IMR-90 (cell line): ENCODE data around the gene MAEA.
"Not testable (repeated sequence)": the region's sequence is repeated elsewhere in the genome, so short reads cannot be mapped to it uniquely, and the experiment has no call there.

Source experiments
- BHLHE40 ChIP-seq: fragments of 150-350 bp; IDR thresholded peaks from 2 replicates; pipeline ENCODE4 v1.6.1; 2016; ENCODE audit warnings: mild to moderate bottlenecking, low read depth, low read length
- CEBPB ChIP-seq: IDR thresholded peaks from 2 replicates; pipeline ENCODE4 v1.6.1; 2012; ENCODE audit warnings: low read depth, low read length, improper control_type of control experiment
- CHD1 ChIP-seq: IDR thresholded peaks from 2 replicates; pipeline ENCODE4 v1.6.1; 2012; ENCODE audit warnings: low read depth, low read length, improper control_type of control experiment
- CTCF ChIP-seq: conservative IDR thresholded peaks from 2 replicates; pipeline ENCODE4 v1.5.1; 2012; ENCODE audit warnings: mild to moderate bottlenecking, low read depth, low read length, improper control_type of control experiment
- ELK1 ChIP-seq: fragments of 150-350 bp; IDR thresholded peaks from 2 replicates; pipeline ENCODE4 v1.6.1; 2016; ENCODE audit warnings: low read depth, mild to moderate bottlenecking, low read length, moderate library complexity, borderline replicate concordance
- FOS ChIP-seq: fragments of 150-350 bp; IDR thresholded peaks from 2 replicates; pipeline ENCODE4 v1.6.1; 2016; ENCODE audit warnings: low read depth, low read length
- MAFK ChIP-seq: IDR thresholded peaks from 2 replicates; pipeline ENCODE4 v1.6.1; 2012; ENCODE audit warnings: low read depth, low read length, improper control_type of control experiment
- MAZ ChIP-seq: IDR thresholded peaks from 2 replicates; pipeline ENCODE4 v1.6.1; 2012; ENCODE audit warnings: low read depth, mild to moderate bottlenecking, low read length, improper control_type of control experiment, moderate library complexity, borderline replicate concordance
- MXI1 ChIP-seq: IDR thresholded peaks from 2 replicates; pipeline ENCODE4 v1.6.1; 2012; ENCODE audit warnings: low read depth, mild to moderate bottlenecking, low read length, moderate library complexity, borderline replicate concordance
- NFE2L2 ChIP-seq: fragments of 150-350 bp; IDR thresholded peaks from 2 replicates; pipeline ENCODE4 v1.6.1; 2016; ENCODE audit warnings: low read depth, mild to moderate bottlenecking, low read length
- POLR2A ChIP-seq: IDR thresholded peaks from 2 replicates; pipeline ENCODE4 v1.6.1; 2012; ENCODE audit warnings: mild to moderate bottlenecking, low read depth, low read length
- RAD21 ChIP-seq: IDR thresholded peaks from 2 replicates; pipeline ENCODE4 v1.6.1; 2012; ENCODE audit warnings: low read length, improper control_type of control experiment
- SMC3 ChIP-seq: fragments of 150-350 bp; IDR thresholded peaks from 2 replicates; pipeline ENCODE4 v1.6.1; 2016; ENCODE audit warnings: low read depth, mild to moderate bottlenecking, antibody characterized with exemption, low read length, moderate library complexity
- USF2 ChIP-seq: fragments of 150-350 bp; IDR thresholded peaks from 2 replicates; pipeline ENCODE4 v1.6.1; 2017; ENCODE audit warnings: mild to moderate bottlenecking, antibody characterized with exemption, low read length, low read depth

GRCh38 chr4:1324443-1325175 is 34.9 kb downstream of the MAEA start:
- TF ChIP-seq CTCF, CEBPB, POLR2A, CHD1, MAFK, RAD21, NFE2L2, BHLHE40, FOS, SMC3, ELK1, USF2, MXI1, MAZ: not testable (repeated sequence)
